AG20443 (cell line): Measurements from ENCODE around the gene DPP4.
"Not testable (repeated sequence)": the region's sequence is repeated elsewhere in the genome, so short reads cannot be mapped to it uniquely, and the experiment has no call there.

ENCODE experiments used
- DNase-seq: peaks from one replicate; pipeline ENCODE4 v3.0.0; 2012; ENCODE audit warnings: low spot score, mixed read lengths

DPP4 gene

GRCh38 chr2:161988589-161988988, 85.4 kb downstream of the DPP4 start:
- DNase-seq: no peak

GRCh38 chr2:161987311-161987710, 86.7 kb downstream of the DPP4 start:
- DNase-seq: no peak

GRCh38 chr2:161983866-161984265, 90.1 kb downstream of the DPP4 start:
- no peak for DNase-seq

GRCh38 chr2:161983331-161983651, 90.7 kb downstream of the DPP4 start:
- DNase-seq: no peak

GRCh38 chr2:161982548-161983330, 91.3 kb downstream of the DPP4 start:
- DNase-seq: no peak

GRCh38 chr2:161981679-161982250, 92.2 kb downstream of the DPP4 start:
- DNase-seq: no peak

GRCh38 chr2:161980976-161981375, 93.0 kb downstream of the DPP4 start:
- no peak for DNase-seq

GRCh38 chr2:161979490-161979889, 94.5 kb downstream of the DPP4 start:
- DNase-seq: no peak

- DNase-seq: not testable (repeated sequence)
Observed at GRCh38 chr2:161977926-161978325, 96.1 kb downstream of the DPP4 start.

GRCh38 chr2:161976917-161977316, 97.1 kb downstream of the DPP4 start:
- no peak for DNase-seq

- no peak for DNase-seq
Observed at GRCh38 chr2:161976295-161976694, 97.7 kb downstream of the DPP4 start.

- DNase-seq: no peak
Observed at GRCh38 chr2:161975813-161976160, 98.2 kb downstream of the DPP4 start.

GRCh38 chr2:161975062-161975812, 98.8 kb downstream of the DPP4 start:
- DNase-seq: no peak

GRCh38 chr2:161974461-161974860, 99.6 kb downstream of the DPP4 start:
- DNase-seq: no peak

- no peak for DNase-seq
Observed at GRCh38 chr2:161972866-161973265, 101.1 kb downstream of the DPP4 start.

GRCh38 chr2:161972232-161972631, 101.8 kb downstream of the DPP4 start:
- no peak for DNase-seq

- DNase-seq: no peak
Observed at GRCh38 chr2:161971551-161971950, 102.5 kb downstream of the DPP4 start.

- no peak for DNase-seq
Observed at GRCh38 chr2:161969159-161969558, 104.9 kb downstream of the DPP4 start.

- DNase-seq: no peak
Observed at GRCh38 chr2:161965994-161966393, 108.0 kb downstream of the DPP4 start.

- no peak for DNase-seq
Observed at GRCh38 chr2:161964160-161964559, 109.9 kb downstream of the DPP4 start.

- DNase-seq: no peak
Observed at GRCh38 chr2:161962160-161962559, 111.9 kb downstream of the DPP4 start.

- no peak for DNase-seq
Observed at GRCh38 chr2:161961061-161961460, 113.0 kb downstream of the DPP4 start.

GRCh38 chr2:161956738-161957137, 117.3 kb downstream of the DPP4 start:
- no peak for DNase-seq
